Liver (tissue), 9 donors: Measurements from ENCODE around the gene THADA. TPM values are rescaled to one million over a fixed set of nuclear protein-coding genes. Genes with fewer than 3 reads are reported as not detected.

Source experiments
- DNase-seq: peaks from one replicate; pipeline ENCODE4 v3.0.0-alpha.2; 2017; ENCODE audit warnings: low spot score
- H3K27ac ChIP-seq, 2 donors: one replicate each; pipeline ENCODE4 v1.7.0; 2013; ENCODE audit warnings: inconsistent platforms in 2 of 2, low read length in 2 of 2, control low read depth in 1 of 2, low read depth in 1 of 2, mild to moderate bottlenecking in 1 of 2
- H3K27me3 ChIP-seq, 4 donors: one replicate each; pipeline versions ENCODE4 v1.6.1 to v1.7.0; 2013; ENCODE audit warnings: low read length in 3 of 4, inconsistent platforms in 1 of 4, mild to moderate bottlenecking in 1 of 4, moderate library complexity in 1 of 4; ENCODE audit not compliant: control insufficient read depth in 4 of 4, insufficient read depth in 4 of 4
- H3K36me3 ChIP-seq, 4 donors: one replicate each; pipeline versions ENCODE4 v1.6.1 to v1.7.0; 2013; ENCODE audit warnings: low read length in 3 of 4, mild to moderate bottlenecking in 3 of 4, low read depth in 1 of 4, moderate library complexity in 1 of 4; ENCODE audit not compliant: control insufficient read depth in 4 of 4, insufficient read depth in 3 of 4
- H3K4me1 ChIP-seq, 4 donors: one replicate each; pipeline versions ENCODE4 v1.6.1 to v1.7.0; 2013; ENCODE audit warnings: low read length in 3 of 4, mild to moderate bottlenecking in 3 of 4, moderate library complexity in 1 of 4; ENCODE audit not compliant: control insufficient read depth in 4 of 4, insufficient read depth in 4 of 4
- H3K4me3 ChIP-seq, 3 donors: one replicate each; pipeline versions ENCODE4 v1.6.1 to v1.7.0; 2013; ENCODE audit warnings: low read length in 3 of 3, control low read depth in 1 of 3, low read depth in 1 of 3, mild to moderate bottlenecking in 1 of 3
- H3K9ac ChIP-seq, 2 donors: one replicate each; pipeline ENCODE4 v1.7.0; 2013; ENCODE audit warnings: low read length in 2 of 2, mild to moderate bottlenecking in 2 of 2, moderate library complexity in 2 of 2, control low read depth in 1 of 2, low read depth in 1 of 2
- H3K9me3 ChIP-seq, 4 donors: one replicate each; pipeline versions ENCODE4 v1.6.1 to v1.7.0; 2013; ENCODE audit warnings: low read length in 3 of 4; ENCODE audit not compliant: control insufficient read depth in 4 of 4
- FOXA2 ChIP-seq: IDR thresholded peaks from 2 replicates; pipeline ENCODE4 v1.6.1; 2016; ENCODE audit warnings: antibody characterized with exemption
- GABPA ChIP-seq, 2 donors: IDR thresholded peaks in 1 of 2; conservative IDR thresholded peaks in 1 of 2; 2 replicates each; pipeline ENCODE4 v1.6.1; 2016; ENCODE audit warnings: antibody characterized with exemption in 2 of 2, mild to moderate bottlenecking in 1 of 2, moderate library complexity in 1 of 2
- HNF4A ChIP-seq, 2 donors: conservative IDR thresholded peaks; 2 replicates each; pipeline ENCODE4 v1.6.1; 2016; ENCODE audit warnings: antibody characterized with exemption in 2 of 2, mild to moderate bottlenecking in 2 of 2
- HNF4G ChIP-seq: IDR thresholded peaks from 2 replicates; pipeline ENCODE4 v1.6.1; 2016; ENCODE audit warnings: antibody characterized with exemption
- JUND ChIP-seq, 2 donors: IDR thresholded peaks; 2 replicates each; pipeline ENCODE4 v1.6.1; 2016; ENCODE audit warnings: antibody characterized with exemption in 2 of 2
- RXRA ChIP-seq, 2 donors: IDR thresholded peaks; 2 replicates each; pipeline ENCODE4 v1.6.1; 2017 to 2018; ENCODE audit warnings: antibody characterized with exemption in 2 of 2, mild to moderate bottlenecking in 1 of 2
- SP1 ChIP-seq: IDR thresholded peaks from 2 replicates; pipeline ENCODE4 v1.6.1; 2018; ENCODE audit warnings: antibody characterized with exemption, mild to moderate bottlenecking
- TAF1 ChIP-seq: conservative IDR thresholded peaks from 2 replicates; pipeline ENCODE4 v1.6.1; 2016; ENCODE audit warnings: antibody characterized with exemption, mild to moderate bottlenecking
- WGBS: extraction: QIAGEN DNeasy Blood & Tissue Kit; methylation state at CpG from one replicate; pipeline ENCODE4 v1.1.7; 2013; 5-methylcytosine and 5-hydroxymethylcytosine counted together
- polyA plus RNA-seq, 2 donors: library from polyadenylated mRNA; stranded (reverse) in 1 of 2; unstranded in 1 of 2; fragments of 200-250 nt in 1 of 2; fragments of >200 nt in 1 of 2; fragmentation: Nextera tagmentation in 1 of 2; extraction: Ambion mirVana in 1 of 2; gene quantifications; one replicate each; pipeline versions ENCODE4 v1.2.1 to v1.2.3, GENCODE V29; 2013 to 2015
- total RNA-seq, 2 donors: library from RNA; depleted of rRNA; stranded (reverse); fragments of >200 nt; gene quantifications; one replicate each; pipeline ENCODE4 v1.2.3, GENCODE V29; 2014
- TF ChIP-seq, protein P1 (sequence below): IDR thresholded peaks from 2 replicates; pipeline ENCODE4 v1.6.1; 2016; ENCODE audit warnings: antibody characterized with exemption
- TF ChIP-seq, protein P2 (sequence below): IDR thresholded peaks from 2 replicates; pipeline ENCODE4 v1.6.1; 2016; ENCODE audit warnings: antibody characterized with exemption
- TF ChIP-seq, protein P3 (sequence below): IDR thresholded peaks from 2 replicates; pipeline ENCODE4 v1.6.1; 2016; ENCODE audit warnings: antibody characterized with exemption
- donor health status: healthy.
- donor health status: healthy.
- donor health status: healthy.
- donor health status: healthy.
- donor health status: healthy.

The THADA gene
- total and polyA plus RNA-seq, 4 donors, result 12.0 to 37.2 (median 22.3) TPM

DNA sequence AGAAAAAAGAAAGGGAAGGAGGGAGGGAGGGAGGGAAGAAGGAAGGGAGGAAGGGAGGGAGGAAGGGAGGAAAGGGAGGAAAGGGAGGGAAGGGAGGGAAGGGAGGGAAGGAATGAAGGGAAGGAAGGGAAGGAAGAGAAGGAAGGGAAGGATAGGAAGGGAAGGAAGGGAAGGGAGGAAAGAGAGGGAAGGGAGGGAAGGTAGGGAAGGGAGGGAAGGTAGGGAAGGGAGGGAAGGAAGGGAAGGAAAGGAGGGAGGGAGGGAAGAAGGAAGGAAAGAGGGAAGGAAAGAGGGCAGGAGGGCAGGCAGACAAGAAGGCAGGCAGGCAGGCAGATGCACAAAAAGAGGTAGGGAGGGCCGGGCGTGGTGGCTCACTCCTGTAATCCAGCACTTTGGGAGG, 74.9 kb downstream of the THADA start (continued):
- TF ChIP-seq, protein P1, sequence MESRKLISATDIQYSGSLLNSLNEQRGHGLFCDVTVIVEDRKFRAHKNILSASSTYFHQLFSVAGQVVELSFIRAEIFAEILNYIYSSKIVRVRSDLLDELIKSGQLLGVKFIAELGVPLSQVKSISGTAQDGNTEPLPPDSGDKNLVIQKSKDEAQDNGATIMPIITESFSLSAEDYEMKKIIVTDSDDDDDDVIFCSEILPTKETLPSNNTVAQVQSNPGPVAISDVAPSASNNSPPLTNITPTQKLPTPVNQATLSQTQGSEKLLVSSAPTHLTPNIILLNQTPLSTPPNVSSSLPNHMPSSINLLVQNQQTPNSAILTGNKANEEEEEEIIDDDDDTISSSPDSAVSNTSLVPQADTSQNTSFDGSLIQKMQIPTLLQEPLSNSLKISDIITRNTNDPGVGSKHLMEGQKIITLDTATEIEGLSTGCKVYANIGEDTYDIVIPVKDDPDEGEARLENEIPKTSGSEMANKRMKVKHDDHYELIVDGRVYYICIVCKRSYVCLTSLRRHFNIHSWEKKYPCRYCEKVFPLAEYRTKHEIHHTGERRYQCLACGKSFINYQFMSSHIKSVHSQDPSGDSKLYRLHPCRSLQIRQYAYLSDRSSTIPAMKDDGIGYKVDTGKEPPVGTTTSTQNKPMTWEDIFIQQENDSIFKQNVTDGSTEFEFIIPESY, result no peak
- TF ChIP-seq, protein P2, sequence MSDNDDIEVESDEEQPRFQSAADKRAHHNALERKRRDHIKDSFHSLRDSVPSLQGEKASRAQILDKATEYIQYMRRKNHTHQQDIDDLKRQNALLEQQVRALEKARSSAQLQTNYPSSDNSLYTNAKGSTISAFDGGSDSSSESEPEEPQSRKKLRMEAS, result no peak
- TF ChIP-seq, protein P3, sequence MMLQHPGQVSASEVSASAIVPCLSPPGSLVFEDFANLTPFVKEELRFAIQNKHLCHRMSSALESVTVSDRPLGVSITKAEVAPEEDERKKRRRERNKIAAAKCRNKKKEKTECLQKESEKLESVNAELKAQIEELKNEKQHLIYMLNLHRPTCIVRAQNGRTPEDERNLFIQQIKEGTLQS, result no peak
- TF ChIP-seq RXRA (IDR thresholded peaks at IDR 0.05), result no peak
- no peak for TF ChIP-seq FOXA2

DNA sequence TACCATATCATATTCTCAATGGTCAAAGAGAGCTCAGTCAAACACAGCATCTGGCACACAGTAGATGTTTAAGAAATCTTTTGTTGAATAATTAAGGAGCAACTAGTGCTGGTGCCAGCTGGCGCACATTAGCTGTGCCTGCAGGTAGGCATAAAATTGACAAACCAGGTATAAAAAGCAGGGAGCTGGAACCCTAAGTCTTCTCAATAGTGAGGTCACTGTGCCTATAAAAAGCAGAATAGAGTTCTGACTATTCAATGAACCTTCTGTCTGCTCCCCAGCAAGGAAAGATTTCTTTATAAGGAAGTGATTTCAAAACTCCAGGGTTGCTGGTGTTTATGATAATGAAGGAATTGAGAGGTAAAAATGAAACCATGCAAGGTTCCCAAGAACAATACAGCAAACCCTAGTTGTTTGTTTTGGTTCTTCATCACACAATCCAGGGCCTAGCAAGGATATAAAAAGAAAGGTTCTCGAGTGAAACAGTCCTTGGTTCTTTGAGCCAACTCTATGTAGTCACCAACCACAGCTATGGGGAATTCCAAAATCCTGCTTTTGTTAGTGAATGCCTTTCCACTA, 76.1 kb downstream of the THADA start:
- H3K27me3 ChIP-seq, result no peaks in the 10 kb centered on the region
- peaks cover 7 to 12% (median 9%) of the 10 kb centered on the region in 4 donors for H3K4me1 ChIP-seq
- no peaks in the 10 kb centered on the region for H3K9me3 ChIP-seq
- no peak overlapping the region for H3K4me3 ChIP-seq
- TF ChIP-seq, protein P1, result no peak
- TF ChIP-seq TAF1, result no peak
- no peak for TF ChIP-seq SP1
- TF ChIP-seq HNF4A (conservative IDR thresholded peaks at IDR 0.05), result no peak
- H3K9ac ChIP-seq, result no peak overlapping the region
- 61% methylated on average over 2 of the region's 2 CpGs for WGBS
- no peaks in the 10 kb centered on the region for H3K36me3 ChIP-seq
- DNase-seq, result no peak
- H3K27ac ChIP-seq, result no peak overlapping the region

DNA sequence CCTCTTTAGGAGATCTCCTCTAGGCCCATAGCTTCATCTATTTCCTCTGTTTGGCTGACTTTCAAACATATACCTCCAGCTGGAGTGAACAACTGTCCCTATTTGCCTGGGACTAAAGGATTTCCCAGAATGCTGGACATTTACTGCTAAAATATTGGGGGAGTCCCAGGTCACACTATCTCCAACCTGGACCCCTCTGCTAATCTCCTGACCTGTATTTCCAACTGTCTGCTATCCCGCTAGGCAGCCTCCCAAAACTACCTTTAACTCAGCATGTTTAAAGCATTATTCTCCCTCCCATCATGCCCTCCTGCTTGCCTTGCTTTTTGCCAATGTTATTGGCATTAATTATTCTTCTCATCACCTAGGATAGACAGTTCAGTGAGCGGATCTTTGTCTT, 77.1 kb downstream of the THADA start:
- Histone ChIP-seq H3K36me3 (no peaks in the 10 kb centered on the region), H3K27me3 (no peaks in the 10 kb centered on the region), H3K4me1 (peaks cover 7 to 12% (median 9%) of the 10 kb centered on the region in 4 donors), H3K4me3 (no peak overlapping the region), H3K27ac (no peak overlapping the region), H3K9me3 (no peaks in the 10 kb centered on the region), H3K9ac (no peak overlapping the region)
- WGBS, result 95% methylated on average over 2 of the region's 2 CpGs
- no peak for TF ChIP-seq JUND (IDR thresholded peaks at IDR 0.05)
- no peak for DNase-seq

DNA sequence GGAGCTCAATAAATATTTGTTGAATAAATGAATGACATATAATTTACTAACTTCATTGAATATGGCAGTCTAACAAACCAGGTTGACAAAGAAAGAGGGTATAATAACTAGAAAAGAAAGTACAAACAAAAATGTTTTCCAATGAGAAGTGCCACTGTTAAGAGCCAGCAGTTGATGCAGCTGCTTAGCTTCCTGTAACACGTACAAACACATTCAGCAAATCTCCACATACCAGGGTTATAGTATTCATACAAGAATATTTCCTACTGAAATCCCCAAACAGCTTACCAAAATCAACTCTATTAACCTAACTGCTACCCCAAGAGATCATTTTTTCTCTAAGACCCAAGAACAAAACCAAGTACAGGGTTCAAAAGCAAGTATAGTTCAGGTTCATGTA, 77.7 kb downstream of the THADA start:
- no peak for DNase-seq
- H3K36me3 ChIP-seq, result no peaks in the 10 kb centered on the region
- H3K4me3 ChIP-seq, result no peak overlapping the region
- TF ChIP-seq JUND (IDR thresholded peaks at IDR 0.05) (no peak), GABPA (IDR thresholded peaks at IDR 0.05 in 1 of 2, conservative IDR thresholded peaks at IDR 0.05 in 1 of 2) (no peak), HNF4G (no peak)
- peak overlapping the region; percentile 6 to 14 for H3K27ac ChIP-seq
- H3K4me1 ChIP-seq, result peaks cover 7 to 12% (median 9%) of the 10 kb centered on the region in 4 donors
- H3K9me3 ChIP-seq, result no peaks in the 10 kb centered on the region
- no peaks in the 10 kb centered on the region for H3K27me3 ChIP-seq
- WGBS, result 68% methylated on average over 1 of the region's 1 CpG
- H3K9ac ChIP-seq, result no peak overlapping the region
